Endothelial cell of umbilical vein (primary cell): Measurements from ENCODE around the gene UMPS. TPM values are rescaled to one million over a fixed set of nuclear protein-coding genes. Genes with fewer than 3 reads are reported as not detected.

ENCODE experiments used
- BruUV-seq: library from RNA; stranded (reverse); fragments of 400-500 nt; replicated peaks from 2 replicates; lab custom pipeline; 2021; lab: Mats Ljungman, UMichigan
- CTCF ChIA-PET: fragments of 300-600, 350-600 bp; sonication (Branson Sonifier 250); formaldehyde crosslinking; loops from one replicate; lab custom pipeline; 2021; ENCODE audit warnings: antibody characterized with exemption, inconsistent platforms; lab: Charles Lee
- POLR2A ChIA-PET: fragments of 300-600, 350-600 bp; sonication (Branson Sonifier 250); formaldehyde crosslinking; loops from one replicate; lab custom pipeline; 2021; ENCODE audit warnings: antibody characterized with exemption, inconsistent platforms; lab: Charles Lee
- DNase-seq: peaks from one replicate; pipeline ENCODE4 v3.0.0-alpha.2; 2011; ENCODE audit warnings: low read depth, low spot score
- FAIRE-seq: peaks from 2 replicates; lab custom pipeline; 2011; peaks lifted over from hg19 to GRCh38; lab: Jason Lieb, UNC
- H2AFZ ChIP-seq: 2 replicates; pipeline ENCODE4 v1.6.0; 2012; ENCODE audit warnings: low read depth, low read length, control low read depth, inconsistent platforms
- H3K27ac ChIP-seq: 2 replicates; pipeline ENCODE4 v1.5.1; 2011; ENCODE audit warnings: low read depth, mild to moderate bottlenecking, control low read depth, low read length, moderate library complexity; ENCODE audit not compliant: insufficient read depth
- H3K27me3 ChIP-seq, 2 experiments: 2 replicates each; pipeline versions ENCODE4 v1.6.0 to v1.6.1; 2011; ENCODE audit warnings: low read length in 2 of 2, mixed read lengths in 1 of 2; ENCODE audit not compliant: control insufficient read depth in 2 of 2, insufficient read depth in 2 of 2
- H3K36me3 ChIP-seq, 2 experiments: 2 replicates in 1 of 2; 3 replicates in 1 of 2; pipeline ENCODE4 v1.5.1; 2011; ENCODE audit warnings: low read length in 2 of 2, mild to moderate bottlenecking in 1 of 2, moderate library complexity in 1 of 2; ENCODE audit not compliant: control insufficient read depth in 2 of 2, insufficient read depth in 2 of 2; ENCODE audit errors: extremely low read depth in 1 of 2
- H3K4me1 ChIP-seq: 3 replicates; pipeline ENCODE4 v1.5.1; 2011; ENCODE audit warnings: mild to moderate bottlenecking, low read length; ENCODE audit not compliant: control insufficient read depth, insufficient read depth; ENCODE audit errors: extremely low read depth
- H3K4me2 ChIP-seq: 2 replicates; pipeline ENCODE4 v1.6.1; 2011; ENCODE audit warnings: low read length, control low read depth, mixed read lengths; ENCODE audit not compliant: insufficient read depth
- H3K4me3 ChIP-seq, 3 experiments: fragments of 200-600 bp in 1 of 3; sonication (generic), shearing (Covaris generic) in 1 of 3; replicated peaks in 1 of 3; 2 replicates each; pipeline ENCODE4 v1.5.1; 2011 to 2016; ENCODE audit warnings: control low read depth in 3 of 3, low read length in 3 of 3, mild to moderate bottlenecking in 2 of 3, inconsistent platforms in 1 of 3, low read depth in 1 of 3, moderate library complexity in 1 of 3; ENCODE audit not compliant: insufficient read depth in 1 of 3
- H3K79me2 ChIP-seq: 2 replicates; pipeline ENCODE4 v1.6.0; 2012; ENCODE audit warnings: low read length, inconsistent platforms; ENCODE audit not compliant: control insufficient read depth, insufficient read depth
- H3K9ac ChIP-seq: replicated peaks from 2 replicates; pipeline ENCODE3; 2011; ENCODE audit warnings: low read length, control low read depth; ENCODE audit not compliant: insufficient read depth; ENCODE audit errors: extremely low read depth
- H3K9me1 ChIP-seq: replicated peaks from 3 replicates; pipeline ENCODE4 v1.6.0; 2011; ENCODE audit warnings: mild to moderate bottlenecking, low read length; ENCODE audit not compliant: control insufficient read depth, insufficient read depth; ENCODE audit errors: extremely low read depth
- H3K9me3 ChIP-seq: replicated peaks from 2 replicates; pipeline ENCODE4 v1.5.1; 2012; ENCODE audit warnings: low read length, inconsistent platforms; ENCODE audit not compliant: control insufficient read depth, insufficient read depth
- H4K20me1 ChIP-seq: replicated peaks from 2 replicates; pipeline ENCODE3; 2011; ENCODE audit warnings: mild to moderate bottlenecking, low read length; ENCODE audit not compliant: control insufficient read depth, insufficient read depth; ENCODE audit errors: extremely low read depth
- CTCF ChIP-seq, 2 donors: IDR thresholded peaks; 1 replicate in 1 of 2; 2 replicates in 1 of 2; pipeline ENCODE4 v1.5.1; 2011; ENCODE audit warnings: low read length in 2 of 2, mild to moderate bottlenecking in 2 of 2, moderate library complexity in 2 of 2, control low read depth in 1 of 2, inconsistent platforms in 1 of 2, low read depth in 1 of 2; ENCODE audit not compliant: insufficient read depth in 1 of 2; ENCODE audit errors: extremely low read depth in 1 of 2
- EZH2 ChIP-seq: IDR thresholded peaks from 2 replicates; pipeline ENCODE4 v1.6.1; 2012; ENCODE audit warnings: borderline replicate concordance, low read depth, mild to moderate bottlenecking, moderate library complexity, low read length, inconsistent platforms; ENCODE audit not compliant: severe bottlenecking
- FOS ChIP-seq: IDR thresholded peaks from 2 replicates; pipeline ENCODE4 v1.6.1; 2011; ENCODE audit warnings: mild to moderate bottlenecking, low read length, moderate library complexity, borderline replicate concordance; ENCODE audit not compliant: insufficient read depth
- GATA2 ChIP-seq: IDR thresholded peaks from 2 replicates; pipeline ENCODE4 v1.7.0; 2011; ENCODE audit warnings: low read depth, mild to moderate bottlenecking, moderate library complexity, mixed read lengths, low read length; ENCODE audit not compliant: insufficient read length, insufficient read depth
- JUN ChIP-seq: IDR thresholded peaks from 2 replicates; pipeline ENCODE4 v1.6.1; 2011; ENCODE audit warnings: borderline replicate concordance, low read depth; ENCODE audit not compliant: insufficient read length, insufficient read depth
- MYC ChIP-seq: IDR thresholded peaks from one replicate; pipeline ENCODE4 v1.6.1; 2011; ENCODE audit warnings: mild to moderate bottlenecking, low read depth, low read length
- POLR2A ChIP-seq: IDR thresholded peaks from 2 replicates; pipeline ENCODE4 v1.6.1; 2012; ENCODE audit warnings: low read depth, mild to moderate bottlenecking, control low read depth, low read length
- POLR2AphosphoS5 ChIP-seq: IDR thresholded peaks from 2 replicates; pipeline ENCODE4 v1.6.1; 2012; ENCODE audit warnings: low read depth, mild to moderate bottlenecking, control low read depth, low read length, moderate library complexity; ENCODE audit not compliant: insufficient read depth
- dilution Hi-C: fragments of 300-500 bp; cut with MboI; formaldehyde crosslinking; loops from one replicate; pipeline ENCODE4 v1.15.0; 2019; ENCODE audit warnings: low sequenced_read_pairs; ENCODE audit not compliant: extremely low pct_ligation_motif_present
- intact Hi-C: fragments of 100-400 bp; cut with micrococcal nuclease; formaldehyde crosslinking; loops from one replicate; pipeline ENCODE4 v1.10.0; 2022
- polyA plus RNA-seq, 4 experiments: library from polyadenylated mRNA; depleted of rRNA in 3 of 4; stranded (reverse) in 3 of 4; unstranded in 1 of 4; fragments of >200 nt; gene quantifications; 2 replicates each; pipeline versions ENCODE4 v1.2.1 to v1.2.3, GENCODE V29; 2011 to 2012; ENCODE audit warnings: missing spikeins in 1 of 4
- total RNA-seq: library from RNA; stranded (reverse); gene quantifications from 2 replicates; pipeline ENCODE4 v1.2.3, GENCODE V29; 2021
- TF ChIP-seq, protein P1 (sequence below): IDR thresholded peaks from 2 replicates; pipeline ENCODE4 v1.6.1; 2011; ENCODE audit not compliant: insufficient read depth, insufficient read length

UMPS gene
- total and polyA plus RNA-seq, 2 donors (not counting 3 experiments of a cell fraction or from before 2014, with no cell fraction given) = 38.6 to 50.2 TPM

DNA sequence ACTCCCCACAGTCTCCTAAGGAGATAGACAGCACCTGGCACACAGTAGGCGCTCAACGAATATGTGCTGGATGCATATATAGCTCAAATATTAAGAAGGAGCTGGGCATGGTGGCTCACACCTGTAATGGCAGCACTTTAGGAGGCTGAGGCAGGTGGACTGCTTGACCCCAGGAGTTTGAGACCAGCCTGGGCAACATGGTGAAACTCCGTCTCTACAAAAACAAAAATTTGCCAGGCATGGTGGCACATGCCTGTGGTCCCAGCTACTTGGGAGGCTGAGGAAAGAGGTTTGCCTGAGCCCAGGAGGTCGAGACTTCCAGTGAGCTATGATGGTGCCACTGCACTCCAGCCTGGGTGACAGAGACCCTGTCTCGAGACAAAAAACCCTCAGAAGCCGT lies 37.4 kb downstream of the UMPS start:
- TF ChIP-seq EZH2 (no peak), CTCF (IDR thresholded peaks at IDR 0.05; ENCODE audit: extremely low read depth in 1 of 2, insufficient read depth in 1 of 2, low read depth in 1 of 2, low read length in 2 of 2) (no peak), FOS (no peak), GATA2 (no peak), MYC (no peak), POLR2AphosphoS5 (no peak), JUN (no peak), POLR2A (no peak)
- TF ChIP-seq, protein P1, sequence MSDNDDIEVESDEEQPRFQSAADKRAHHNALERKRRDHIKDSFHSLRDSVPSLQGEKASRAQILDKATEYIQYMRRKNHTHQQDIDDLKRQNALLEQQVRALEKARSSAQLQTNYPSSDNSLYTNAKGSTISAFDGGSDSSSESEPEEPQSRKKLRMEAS = no peak

More for the DNA sequence above, 37.4 kb downstream of the UMPS start:
- intact Hi-C loops = loop anchor here (2.0 to 10.0 kb wide), 2 partner anchors 133 to 387 kb away; no protein-coding TSS in a partner anchor
- Histone ChIP-seq H3K9me1 (no peaks in the 10 kb centered on the region), H3K4me3 (no peak overlapping the region), H3K79me2 (no peaks in the 10 kb centered on the region), H4K20me1 (no peaks in the 10 kb centered on the region), H2AFZ (no peak overlapping the region), H3K36me3 (peaks cover 0 to 13% of the 10 kb centered on the region in 2 experiments), H3K27me3 (no peaks in the 10 kb centered on the region), H3K9me3 (no peaks in the 10 kb centered on the region), H3K4me2 (no peak overlapping the region), H3K9ac (no peak overlapping the region), H3K27ac (no peak overlapping the region), H3K4me1 (peaks cover 20% of the 10 kb centered on the region)
- dilution Hi-C loops = loop anchor here (25.0 kb wide), 1 partner anchor 120 kb away; the partner anchor contains the start of gene ITGB5
- POLR2A ChIA-PET = no interaction called here
- FAIRE-seq = no peak
- no peak for DNase-seq
- no TSS peak for BruUV-seq
- CTCF ChIA-PET = interaction anchor here (1.4 kb wide), 1 partner anchor 19 kb away, joined by 4 read pairs; no protein-coding TSS in a partner anchor
